Left renal cortex interstitium (tissue), 4 donors: Measurements from ENCODE around the gene KIF14. TPM values are rescaled to one million over a fixed set of nuclear protein-coding genes. Genes with fewer than 3 reads are reported as not detected.

Experiments
- polyA plus RNA-seq, 4 donors: library from polyadenylated mRNA; unstranded; fragments of 120-200 nt; gene quantifications; one replicate each; pipeline ENCODE4 v1.2.1, GENCODE V29; 2013; ENCODE audit not compliant: insufficient read length in 4 of 4

KIF14 gene
- polyA plus RNA-seq, 4 donors, result 6.0 to 8.6 (median 6.6) TPM

Other genes with a start within 250 kb of the KIF14 start
- gene ZNF281, start 210.7 kb downstream of the KIF14 start, polyA plus RNA-seq, result 10 to 100 TPM; 24.8 to 26.0 (median 25.6) TPM
- 10 to 100 TPM; 21.4 to 37.0 (median 29.2) TPM for gene DDX59, start 49.2 kb upstream of the KIF14 start, polyA plus RNA-seq
- gene CAMSAP2, start 118.1 kb upstream of the KIF14 start, polyA plus RNA-seq, result 10 to 100 TPM; 34.7 to 42.8 (median 40.6) TPM